NCI-H446 (cell line): ENCODE results near the gene ZNF714.

Experiments
- DNase-seq, 2 experiments: peaks; one replicate each; lab custom pipeline; 2025; lab: John Stamatoyannopoulos, UW

Gene ZNF714

DNA sequence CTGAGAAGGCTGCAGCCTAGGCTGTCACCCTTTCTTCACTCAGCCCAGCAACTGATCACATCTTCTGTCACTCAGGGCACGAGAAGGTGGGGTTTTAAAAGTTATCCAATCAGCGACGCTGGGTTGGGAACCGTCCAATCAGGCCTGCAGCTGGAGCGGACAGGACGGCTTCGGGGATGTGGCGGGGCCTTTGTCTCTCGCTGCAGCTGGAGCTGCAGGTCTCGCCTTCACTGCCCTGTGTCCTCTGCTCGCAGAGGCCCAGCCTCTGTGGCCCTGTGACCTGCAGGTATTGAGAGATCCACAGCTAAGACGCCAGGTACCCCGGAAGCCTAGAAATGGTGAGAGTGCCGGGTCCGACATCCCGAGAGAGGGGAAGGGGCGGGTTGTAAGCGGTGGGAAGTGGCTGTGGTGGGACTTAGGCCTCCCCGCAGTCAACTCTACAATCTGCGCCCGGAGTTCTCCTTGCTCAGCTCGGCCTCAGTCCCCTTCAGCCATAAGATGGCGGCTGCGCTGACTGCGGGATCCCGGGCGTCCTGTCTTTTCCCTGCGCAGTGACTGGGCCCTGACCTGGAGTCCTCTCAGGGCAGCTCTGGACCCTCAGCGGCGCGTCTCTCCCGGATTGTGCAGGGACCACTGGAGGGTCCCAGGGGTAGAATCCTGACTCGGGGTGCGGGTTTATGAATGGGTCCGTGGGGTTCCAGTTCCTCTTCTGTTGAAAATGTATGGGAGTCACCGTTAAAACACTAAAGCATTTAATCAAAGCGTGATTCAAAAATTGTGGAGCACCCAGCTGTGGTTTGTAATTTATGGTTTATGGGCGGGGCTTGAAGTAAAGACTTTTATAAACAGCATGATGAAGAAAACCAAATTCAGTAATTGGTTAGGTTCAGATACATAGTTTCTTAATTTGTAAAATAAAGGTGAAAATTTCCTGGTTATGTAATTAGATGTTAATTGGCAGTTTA is at the start of gene ZNF714:
Gene ZNF714, plus strand, starts transcription at position 193 of the 965 bp plus-strand sequence. CDS start 16,066 bp downstream, outside the sequence.
- DNase-seq = peak; percentile 77 to 90

GRCh38 chr19:21045028-21045427 is 37.0 kb upstream of the ZNF714 start:
- DNase-seq = no peak

GRCh38 chr19:21046489-21046888 is 35.5 kb upstream of the ZNF714 start:
- no peak for DNase-seq

DNA sequence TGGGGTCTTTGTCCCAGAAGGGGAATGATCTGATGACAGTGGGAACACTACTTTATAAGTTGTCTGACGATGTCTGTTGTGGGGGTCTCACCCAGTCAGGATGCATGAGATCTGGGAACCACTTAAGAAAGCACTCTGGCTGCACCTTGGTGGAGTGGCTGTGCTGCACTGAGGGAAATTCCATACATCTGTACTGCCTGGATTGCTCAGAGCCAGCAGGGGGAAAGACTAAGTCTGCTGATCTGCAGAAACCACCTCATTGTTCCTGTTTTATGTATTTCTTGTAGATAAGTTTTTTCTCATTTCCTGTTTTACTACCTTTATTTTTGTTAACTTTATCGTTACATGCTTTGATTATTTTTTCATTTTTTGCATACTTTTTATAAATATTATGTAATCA is 34.3 kb upstream of the ZNF714 start:
- DNase-seq = no peak

DNA sequence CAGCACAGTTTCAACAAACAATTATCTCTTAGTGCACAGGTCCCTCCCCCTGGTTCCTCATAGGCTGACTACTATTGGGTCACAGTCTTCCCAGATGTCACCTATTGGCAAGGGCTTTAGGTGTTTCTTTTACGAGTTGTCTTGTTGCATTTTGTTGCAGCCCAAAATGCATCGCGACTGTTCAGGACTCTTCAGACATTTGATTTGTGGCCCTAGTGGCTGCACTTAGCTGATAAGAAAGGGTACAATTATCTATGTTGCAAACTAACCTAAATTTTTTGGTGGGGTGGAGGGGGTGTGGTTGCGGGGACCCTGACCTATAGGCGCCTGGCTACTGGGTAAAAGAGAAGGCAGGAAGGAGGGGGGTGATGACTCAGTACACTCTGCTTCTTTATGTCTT is 29.1 kb upstream of the ZNF714 start:
- no peak for DNase-seq

- no peak for DNase-seq
Measured at GRCh38 chr19:21065336-21065735, 16.7 kb upstream of the ZNF714 start.

DNA sequence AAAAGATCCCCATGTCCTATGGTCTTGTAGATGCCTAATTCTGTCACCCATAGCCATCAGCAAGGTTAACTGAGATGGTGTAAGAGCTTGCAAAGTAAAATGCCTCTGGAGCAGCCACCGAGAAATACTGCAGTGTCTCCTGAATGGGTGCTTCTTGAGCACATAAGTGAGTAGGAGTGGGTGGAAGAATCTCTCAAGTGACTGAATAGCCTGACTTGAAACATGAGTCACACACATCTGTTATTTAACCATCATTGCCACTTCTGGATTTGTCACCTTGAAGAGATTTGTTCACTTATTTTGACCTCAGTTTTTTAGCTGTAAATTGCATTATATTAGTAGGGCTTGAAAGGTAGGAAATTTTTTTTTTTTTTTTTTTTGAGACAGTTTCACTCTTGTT is 2.3 kb downstream of the ZNF714 start:
- DNase-seq = no peak

- no peak for DNase-seq
Measured at GRCh38 chr19:21087871-21088270, 5.9 kb downstream of the ZNF714 start.

- no peak for DNase-seq
Measured at GRCh38 chr19:21092109-21092508, 10.1 kb downstream of the ZNF714 start.

- DNase-seq = no peak
Measured at GRCh38 chr19:21094347-21095025, 12.5 kb downstream of the ZNF714 start.

DNA sequence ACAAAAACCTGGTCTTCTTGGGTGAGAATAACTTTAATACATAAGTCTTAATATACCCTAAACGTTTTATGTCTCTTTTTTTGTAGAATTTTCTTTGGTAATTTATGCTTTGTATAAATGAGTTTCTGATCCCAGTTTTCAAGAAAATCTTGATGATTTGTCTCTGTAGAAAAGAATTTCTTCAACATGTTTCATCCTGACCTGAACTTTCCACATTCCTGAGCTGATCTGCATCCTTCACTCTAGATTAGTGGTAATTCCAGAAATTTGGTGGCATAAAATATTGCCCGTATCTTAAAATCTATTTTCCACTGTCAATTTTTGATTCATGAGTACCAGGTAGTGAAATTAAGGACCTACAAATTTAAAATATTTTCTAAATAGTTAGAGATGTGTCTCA is 16.3 kb downstream of the ZNF714 start:
- DNase-seq = no peak

DNA sequence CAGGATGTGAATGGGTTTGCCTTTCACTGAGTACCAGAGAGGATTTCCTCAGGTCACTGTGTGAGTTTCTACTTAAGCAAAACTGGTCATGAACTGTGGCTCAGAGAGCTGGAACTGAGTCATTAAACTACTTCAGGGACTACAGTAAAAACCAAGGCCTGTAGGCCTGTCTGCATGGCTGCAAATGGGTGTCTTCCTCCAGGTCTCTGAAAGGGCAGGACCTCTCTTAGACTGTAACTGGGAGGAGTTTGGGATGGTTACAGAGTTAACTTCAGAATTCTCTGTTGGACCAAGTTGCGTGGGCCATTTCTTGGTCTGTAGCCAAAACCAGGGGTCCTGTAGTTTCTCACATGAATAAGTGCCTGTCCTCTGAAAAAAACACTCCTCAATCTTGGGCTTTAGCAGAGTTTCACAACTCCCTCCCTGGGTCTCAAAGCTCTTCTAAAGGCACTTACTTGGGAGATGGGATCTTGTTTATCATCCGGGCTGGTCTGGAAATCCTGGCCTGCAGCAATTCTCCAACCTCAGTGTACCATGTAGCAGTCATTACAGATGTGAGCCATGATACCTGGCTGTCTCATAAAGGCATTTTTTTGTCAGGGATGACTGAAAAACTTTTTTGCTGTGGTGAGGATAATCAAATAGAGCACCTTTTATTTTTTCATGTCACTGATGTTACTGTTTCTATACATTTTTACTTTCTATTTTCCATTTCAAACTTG is 19.7 kb downstream of the ZNF714 start:
- no peak for DNase-seq

DNA sequence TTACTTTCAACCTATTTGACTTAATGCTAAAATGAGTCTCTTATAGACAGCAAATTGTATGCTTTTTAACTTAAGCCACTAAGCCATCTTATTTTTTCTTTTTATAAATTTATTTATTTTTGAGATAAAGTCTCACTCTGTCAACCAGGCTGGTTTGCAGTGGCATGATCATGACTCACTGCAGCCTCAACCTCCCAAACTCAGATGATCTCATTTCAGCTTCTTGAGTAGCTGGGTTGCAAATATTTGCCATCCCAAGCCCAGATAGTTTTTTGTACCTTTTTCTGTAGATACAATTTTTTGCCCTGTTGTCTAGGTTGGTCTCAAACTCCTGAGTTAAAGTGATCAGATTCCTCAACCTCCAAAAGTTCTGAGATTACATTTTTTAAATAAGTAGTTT is 27.1 kb downstream of the ZNF714 start:
- no peak for DNase-seq

DNA sequence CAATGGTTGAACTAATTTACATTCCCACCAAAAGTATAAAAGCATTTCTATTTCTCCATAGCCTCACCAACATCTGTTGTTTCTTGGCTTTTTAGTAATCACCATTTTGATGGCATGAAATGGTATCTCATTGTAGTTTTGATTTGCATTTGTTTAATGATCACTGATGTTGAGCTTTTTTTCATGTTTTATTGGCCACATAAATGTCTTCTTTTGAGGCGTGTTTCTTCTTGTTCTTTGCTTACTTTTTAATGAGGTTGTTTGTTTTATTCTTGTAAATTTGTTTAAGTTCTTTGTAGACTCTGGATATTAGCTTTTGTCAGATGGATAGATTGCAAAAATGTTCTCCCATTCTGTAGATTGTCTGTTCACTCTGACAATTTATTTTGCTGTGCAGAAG is 28.2 kb downstream of the ZNF714 start:
- DNase-seq = no peak

GRCh38 chr19:21115430-21115829 is 33.4 kb downstream of the ZNF714 start:
- no peak for DNase-seq

DNA sequence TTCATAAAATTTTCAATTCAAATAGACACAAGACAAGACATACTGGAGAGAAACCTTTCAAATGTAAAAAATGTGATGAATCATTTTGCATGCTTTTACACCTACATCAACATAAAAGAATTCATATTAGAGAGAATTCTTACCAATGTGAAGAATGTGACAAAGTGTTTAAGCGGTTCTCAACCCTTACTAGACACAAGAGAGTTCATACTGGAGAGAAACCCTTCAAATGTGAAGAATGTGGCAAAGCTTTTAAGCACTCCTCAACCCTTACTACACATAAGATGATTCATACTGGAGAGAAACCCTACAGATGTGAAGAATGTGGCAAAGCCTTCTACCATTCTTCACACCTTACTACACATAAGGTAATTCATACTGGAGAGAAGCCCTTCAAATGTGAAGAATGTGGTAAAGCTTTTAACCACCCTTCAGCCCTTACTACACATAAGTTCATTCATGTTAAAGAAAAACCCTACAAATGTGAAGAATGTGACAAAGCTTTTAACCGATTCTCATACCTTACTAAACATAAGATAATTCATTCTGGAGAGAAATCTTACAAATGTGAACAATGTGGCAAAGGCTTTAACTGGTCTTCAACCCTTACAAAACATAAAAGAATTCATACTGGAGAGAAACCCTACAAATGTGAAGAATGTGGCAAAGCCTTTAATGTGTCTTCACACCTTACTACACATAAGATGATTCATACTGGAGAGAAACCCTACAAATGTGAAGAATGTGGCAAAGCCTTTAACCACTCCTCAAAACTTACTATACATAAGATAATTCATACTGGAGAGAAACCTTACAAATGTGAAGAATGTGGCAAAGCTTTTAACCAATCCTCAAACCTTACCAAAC is 35.3 kb downstream of the ZNF714 start:
- no peak for DNase-seq

GRCh38 chr19:21126078-21126477 is 44.1 kb downstream of the ZNF714 start:
- no peak for DNase-seq

GRCh38 chr19:21127001-21127400 is 45.0 kb downstream of the ZNF714 start:
- no peak for DNase-seq

DNA sequence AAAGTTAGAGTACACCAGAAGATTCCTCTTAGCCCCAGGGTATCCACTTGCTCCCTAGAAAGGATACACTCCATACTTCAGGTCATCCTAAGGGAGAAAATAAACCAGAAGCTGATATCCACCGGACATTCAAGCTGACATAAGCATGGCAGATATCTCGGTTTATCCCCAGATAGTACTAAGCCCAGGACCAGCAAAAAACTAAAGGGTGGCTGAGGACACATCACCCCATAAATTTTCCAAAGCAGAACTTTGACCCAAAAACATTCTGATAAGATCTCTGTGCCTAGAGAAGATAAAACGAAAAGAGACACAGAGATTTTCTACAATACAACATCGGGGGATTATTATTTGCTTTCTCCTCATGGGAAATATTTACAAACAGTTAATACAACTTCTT is 45.9 kb downstream of the ZNF714 start:
- no peak for DNase-seq

DNA sequence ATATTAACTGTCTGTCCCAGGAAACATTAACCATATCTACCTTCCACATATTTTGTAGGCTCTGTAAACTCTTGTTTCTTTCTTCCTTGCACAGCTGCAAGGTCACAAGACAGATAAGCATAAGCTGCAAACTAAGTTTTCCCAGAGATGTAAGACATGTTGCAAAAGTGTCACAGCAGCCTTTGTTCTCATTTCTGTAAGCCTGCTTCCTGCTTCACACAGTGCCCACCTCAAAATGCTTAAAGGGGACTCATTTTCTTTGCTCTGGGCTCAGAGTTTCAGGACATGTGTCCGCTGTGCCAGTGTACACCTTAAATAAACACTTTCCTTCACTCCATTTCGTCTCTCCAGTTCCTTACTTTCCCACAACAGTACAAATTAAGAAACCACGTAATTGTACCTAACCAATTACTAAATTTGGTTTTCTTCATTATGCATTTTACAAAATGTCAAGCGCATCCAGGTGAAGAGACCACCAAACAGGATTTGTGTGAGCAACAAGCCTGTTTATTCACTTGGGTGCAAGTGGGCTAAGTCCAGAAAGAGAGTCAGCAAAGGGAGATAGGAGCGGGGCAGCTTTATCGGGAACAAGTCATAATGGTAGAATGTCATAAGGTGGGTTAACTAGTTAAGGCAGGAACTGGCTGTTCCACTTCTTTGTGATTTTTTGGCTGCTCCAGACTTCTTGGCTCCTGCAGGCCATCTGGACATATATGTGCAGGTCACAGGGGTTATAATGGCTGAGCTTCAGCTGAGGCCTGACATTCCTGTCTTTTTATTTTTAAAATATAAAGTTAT is 47.1 kb downstream of the ZNF714 start:
- no peak for DNase-seq
